ENCODE data around the gene LSM2. TPM values are rescaled to one million over a fixed set of nuclear protein-coding genes. Genes with fewer than 3 reads are reported as not detected.

Gene LSM2
- total RNA-seq, 2 experiments from 2014 or later: 78.4 to 82.6 TPM

DNA sequence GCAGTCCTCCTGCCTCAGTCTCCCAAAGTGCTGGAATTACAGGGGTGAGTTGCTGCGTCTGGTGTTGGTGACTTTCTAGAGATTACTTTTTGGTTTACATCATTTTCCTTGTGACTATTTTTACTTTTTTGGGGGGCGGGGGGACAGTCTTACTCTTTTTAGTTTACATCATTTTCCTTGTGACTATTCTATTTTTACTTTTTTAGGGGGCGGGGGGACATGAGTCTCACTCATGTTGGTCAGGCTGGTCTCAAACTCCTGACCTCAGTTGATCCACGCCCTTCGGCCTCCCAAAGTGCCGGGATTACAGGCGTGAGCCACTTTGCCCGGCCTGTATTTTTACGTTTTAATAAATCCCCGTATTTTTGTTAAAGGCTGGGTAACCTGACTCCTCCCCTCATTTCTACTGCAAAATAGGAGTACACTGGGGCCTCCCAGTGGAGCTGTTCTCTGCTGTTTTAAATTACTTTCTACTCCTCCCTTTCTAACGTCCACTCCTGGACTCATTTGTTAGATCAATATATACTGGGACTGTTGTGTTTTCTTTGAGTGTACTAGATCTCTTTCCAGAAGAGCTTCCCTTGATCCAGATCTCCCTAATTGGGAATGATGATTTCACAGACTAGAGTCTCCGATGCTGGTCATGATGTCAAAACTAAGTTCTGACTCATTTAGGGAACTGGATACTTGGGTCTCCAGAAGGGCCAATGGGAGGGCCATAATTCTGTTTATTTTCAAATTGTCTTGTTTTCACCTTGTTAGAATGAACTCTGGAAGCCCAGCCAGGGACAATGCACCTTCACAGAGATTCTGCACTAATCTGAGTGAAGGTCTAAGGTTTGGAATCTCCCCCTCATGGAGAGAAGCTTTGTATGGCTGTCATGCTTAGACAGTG is 30.0 kb upstream of the LSM2 start:
- Histone ChIP-seq H3K79me2 (ENCODE audit: insufficient read depth, low read depth, low read length) (peaks cover 73% of the 10 kb centered on the region), H3K4me3 (ENCODE audit: low read depth, low read length, poor library complexity, severe bottlenecking) (peak overlapping the region; percentile 99), H4K20me1 (ENCODE audit: insufficient read depth, low read length) (peaks cover 39% of the 10 kb centered on the region), H3K9me3 (ENCODE audit: low read length) (no peaks in the 10 kb centered on the region), H3K4me2 (ENCODE audit: low read length) (peak overlapping the region; percentile 96), H3K36me3 (ENCODE audit: insufficient read depth, low read length) (peaks cover 68% of the 10 kb centered on the region), H3K4me1 (ENCODE audit: insufficient read depth, low read length, poor library complexity, severe bottlenecking) (peaks cover 53% of the 10 kb centered on the region), H3K27ac (ENCODE audit: low read depth, low read length, poor library complexity, severe bottlenecking) (peak overlapping the region; percentile 95), H2AFZ (ENCODE audit: low read length) (no peak overlapping the region), H3K9me2 (ENCODE audit: insufficient read depth, low read length) (no peaks in the 10 kb centered on the region)
- ChIA-PET POLR2A (no interaction called here), CTCF (ENCODE audit: unreplicated experiment) (no interaction called here)
- TF ChIP-seq EZH2phosphoT487 (IDR thresholded peaks at IDR 0.05; ENCODE audit: borderline replicate concordance, low read depth, low read length): no peak
- TF ChIP-seq, protein P1, sequence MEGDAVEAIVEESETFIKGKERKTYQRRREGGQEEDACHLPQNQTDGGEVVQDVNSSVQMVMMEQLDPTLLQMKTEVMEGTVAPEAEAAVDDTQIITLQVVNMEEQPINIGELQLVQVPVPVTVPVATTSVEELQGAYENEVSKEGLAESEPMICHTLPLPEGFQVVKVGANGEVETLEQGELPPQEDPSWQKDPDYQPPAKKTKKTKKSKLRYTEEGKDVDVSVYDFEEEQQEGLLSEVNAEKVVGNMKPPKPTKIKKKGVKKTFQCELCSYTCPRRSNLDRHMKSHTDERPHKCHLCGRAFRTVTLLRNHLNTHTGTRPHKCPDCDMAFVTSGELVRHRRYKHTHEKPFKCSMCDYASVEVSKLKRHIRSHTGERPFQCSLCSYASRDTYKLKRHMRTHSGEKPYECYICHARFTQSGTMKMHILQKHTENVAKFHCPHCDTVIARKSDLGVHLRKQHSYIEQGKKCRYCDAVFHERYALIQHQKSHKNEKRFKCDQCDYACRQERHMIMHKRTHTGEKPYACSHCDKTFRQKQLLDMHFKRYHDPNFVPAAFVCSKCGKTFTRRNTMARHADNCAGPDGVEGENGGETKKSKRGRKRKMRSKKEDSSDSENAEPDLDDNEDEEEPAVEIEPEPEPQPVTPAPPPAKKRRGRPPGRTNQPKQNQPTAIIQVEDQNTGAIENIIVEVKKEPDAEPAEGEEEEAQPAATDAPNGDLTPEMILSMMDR (conservative IDR thresholded peaks at IDR 0.05; ENCODE audit: low read length): peak; percentile 55
- peak; percentile 48 for DNase-seq (ENCODE audit: low spot score)
- no TSS peak for BruUV-seq (replicated peaks)
- intact Hi-C loops (cut with micrococcal nuclease; ENCODE audit: unreplicated experiment): loop anchor here (10.0 kb wide), 1 partner anchor 342 kb away; the partner anchor contains the start of gene MICB

DNA sequence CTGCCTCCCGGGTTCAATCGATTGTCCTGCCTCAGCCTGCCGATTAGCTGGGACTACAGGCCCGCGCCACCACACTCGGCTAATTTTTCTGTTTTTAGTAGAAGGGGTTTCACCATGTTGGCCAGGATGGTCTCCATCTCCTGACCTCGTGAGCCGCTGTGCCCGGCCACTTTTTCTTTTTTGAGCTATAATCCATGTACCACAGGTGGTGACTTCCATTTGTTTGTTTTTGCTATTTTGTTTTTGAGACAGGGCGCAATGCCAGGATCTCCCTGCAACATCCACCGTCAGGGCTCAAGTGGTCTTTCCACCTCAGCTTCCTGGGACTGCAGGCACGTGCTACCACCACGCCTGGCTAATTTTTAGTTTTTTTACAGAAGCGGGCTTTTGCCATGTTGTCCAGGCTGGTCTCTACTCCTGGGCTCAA is 29.3 kb upstream of the LSM2 start:
- TF ChIP-seq, protein P1 (conservative IDR thresholded peaks at IDR 0.05; ENCODE audit: low read length): no peak
- no peak for TF ChIP-seq EZH2phosphoT487 (IDR thresholded peaks at IDR 0.05; ENCODE audit: borderline replicate concordance, low read depth, low read length)
- CTCF ChIA-PET (ENCODE audit: unreplicated experiment): no interaction called here
- H3K27ac ChIP-seq (ENCODE audit: low read depth, low read length, poor library complexity, severe bottlenecking): peak overlapping the region; percentile 95
- peaks cover 63% of the 10 kb centered on the region for H3K36me3 ChIP-seq (ENCODE audit: insufficient read depth, low read length)
- H3K4me3 ChIP-seq (ENCODE audit: low read depth, low read length, poor library complexity, severe bottlenecking): peak overlapping the region; percentile 99
- BruUV-seq (replicated peaks): no TSS peak
- peaks cover 39% of the 10 kb centered on the region for H4K20me1 ChIP-seq (ENCODE audit: insufficient read depth, low read length)
- POLR2A ChIA-PET: interaction anchor here (1.1 kb wide), 1 partner anchor 304 kb away, joined by 6 read pairs; no protein-coding TSS in a partner anchor
- no peaks in the 10 kb centered on the region for H3K9me3 ChIP-seq (ENCODE audit: low read length)
- peak overlapping the region; percentile 96 for H3K4me2 ChIP-seq (ENCODE audit: low read length)
- intact Hi-C loops (cut with micrococcal nuclease; ENCODE audit: unreplicated experiment): loop anchor here (10.0 kb wide), 1 partner anchor 341 kb away; the partner anchor contains the start of gene MICB
- peak; percentile 39 for DNase-seq (ENCODE audit: low spot score)
- no peak overlapping the region for H2AFZ ChIP-seq (ENCODE audit: low read length)
- peaks cover 80% of the 10 kb centered on the region for H3K79me2 ChIP-seq (ENCODE audit: insufficient read depth, low read depth, low read length)
- no peaks in the 10 kb centered on the region for H3K9me2 ChIP-seq (ENCODE audit: insufficient read depth, low read length)
- peaks cover 60% of the 10 kb centered on the region for H3K4me1 ChIP-seq (ENCODE audit: insufficient read depth, low read length, poor library complexity, severe bottlenecking)
